IMR-90 (cell line): Measurements from ENCODE around the gene RBMS3. TPM values are rescaled to one million over a fixed set of nuclear protein-coding genes. Genes with fewer than 3 reads are reported as not detected.

Source experiments
- ATAC-seq: fragments of 200-7000 bp; cut with Tn5 transposase; 2 replicates; pipeline ENCODE4 v1.9.1; 2020; ENCODE audit warnings: low read depth, mild to moderate bottlenecking, moderate library complexity
- BruUV-seq: library from RNA; stranded (reverse); fragments of 400-500 nt; replicated peaks from 2 replicates; lab custom pipeline; 2021; lab: Mats Ljungman, UMichigan
- CTCF ChIA-PET: fragments of 300-600 bp; formaldehyde crosslinking; extraction: SDS; loops from one replicate; lab custom pipeline; 2021; ENCODE audit warnings: antibody characterized with exemption; lab: Yijun Ruan, JAX
- POLR2A ChIA-PET: fragments of 300-600 bp; sonication (Branson Sonifier 250); formaldehyde crosslinking; loops from one replicate; lab custom pipeline; 2022; ENCODE audit warnings: antibody characterized with exemption; ENCODE audit not compliant: unreplicated experiment; lab: Charles Lee
- DNase-seq: peaks from one replicate; pipeline ENCODE4 v3.0.0; 2013
- H2AFZ ChIP-seq: replicated peaks from 2 replicates; pipeline ENCODE3; 2013; ENCODE audit warnings: low read length, mild to moderate bottlenecking; ENCODE audit not compliant: poor library complexity
- H2AK5ac ChIP-seq: 2 replicates; pipeline ENCODE4 v1.6.1; 2013; ENCODE audit warnings: low read depth, low read length, inconsistent platforms
- H2AK9ac ChIP-seq: replicated peaks from 2 replicates; pipeline ENCODE3; 2013; ENCODE audit warnings: mild to moderate bottlenecking, low read depth, low read length, moderate library complexity; ENCODE audit not compliant: poor library complexity
- H2BK120ac ChIP-seq: 2 replicates; pipeline ENCODE4 v1.6.1; 2013; ENCODE audit warnings: low read depth, low read length, inconsistent platforms
- H2BK15ac ChIP-seq: 3 replicates; pipeline ENCODE4 v1.6.1; 2013; ENCODE audit warnings: low read depth, low read length, inconsistent platforms
- H2BK20ac ChIP-seq: 2 replicates; pipeline ENCODE4 v1.6.1; 2013; ENCODE audit warnings: low read depth, mild to moderate bottlenecking, inconsistent platforms, low read length, moderate library complexity
- H2BK5ac ChIP-seq: 2 replicates; pipeline ENCODE4 v1.6.1; 2013; ENCODE audit warnings: mild to moderate bottlenecking, low read depth, low read length, inconsistent platforms; ENCODE audit not compliant: poor library complexity, severe bottlenecking
- H3K14ac ChIP-seq: replicated peaks from 2 replicates; pipeline ENCODE4 v1.6.1; 2013; ENCODE audit warnings: low read depth, low read length, inconsistent platforms
- H3K18ac ChIP-seq: 2 replicates; pipeline ENCODE4 v1.6.1; 2013; ENCODE audit warnings: low read depth, low read length, control low read depth
- H3K23ac ChIP-seq: 2 replicates; pipeline ENCODE4 v1.6.1; 2013; ENCODE audit warnings: low read depth, low read length, inconsistent platforms
- H3K27ac ChIP-seq: 2 replicates; pipeline ENCODE4 v1.5.1; 2013; ENCODE audit warnings: mild to moderate bottlenecking, control low read depth, low read length; ENCODE audit not compliant: insufficient read depth
- H3K27me3 ChIP-seq: 2 replicates; pipeline ENCODE4 v1.6.1; 2013; ENCODE audit warnings: low read length; ENCODE audit not compliant: control insufficient read depth, insufficient read depth
- H3K36me3 ChIP-seq: 2 replicates; pipeline ENCODE4 v1.6.1; 2013; ENCODE audit warnings: low read length, mixed read lengths; ENCODE audit not compliant: control insufficient read depth, insufficient read depth
- H3K4ac ChIP-seq: 2 replicates; pipeline ENCODE4 v1.6.1; 2013; ENCODE audit warnings: low read depth, low read length, inconsistent platforms
- H3K4me1 ChIP-seq: 2 replicates; pipeline ENCODE4 v1.6.1; 2013; ENCODE audit warnings: low read length, mixed read lengths; ENCODE audit not compliant: control insufficient read depth, insufficient read depth
- H3K4me2 ChIP-seq: 2 replicates; pipeline ENCODE4 v1.6.1; 2013; ENCODE audit warnings: low read depth, mild to moderate bottlenecking, control low read depth, low read length, moderate library complexity
- H3K4me3 ChIP-seq: 2 replicates; pipeline ENCODE4 v1.5.1; 2013; ENCODE audit warnings: low read depth, mild to moderate bottlenecking, control low read depth, low read length, moderate library complexity; ENCODE audit not compliant: insufficient read depth
- H3K56ac ChIP-seq: 2 replicates; pipeline ENCODE4 v1.6.1; 2013; ENCODE audit warnings: low read length, inconsistent platforms; ENCODE audit not compliant: insufficient read depth; ENCODE audit errors: extremely low read depth
- H3K79me1 ChIP-seq, 2 experiments: 2 replicates each; pipeline ENCODE4 v1.6.1; 2013; ENCODE audit warnings: low read length in 2 of 2, inconsistent platforms in 1 of 2, low read depth in 1 of 2
- H3K9ac ChIP-seq: 2 replicates; pipeline ENCODE4 v1.6.1; 2013; ENCODE audit warnings: low read depth, low read length, control low read depth
- H3K9me1 ChIP-seq: 2 replicates; pipeline ENCODE4 v1.6.1; 2013; ENCODE audit warnings: low read length, inconsistent platforms; ENCODE audit not compliant: insufficient read depth
- H3K9me3 ChIP-seq: 2 replicates; pipeline ENCODE4 v1.6.1; 2013; ENCODE audit warnings: low read length; ENCODE audit not compliant: control insufficient read depth, insufficient read depth
- H4K20me1 ChIP-seq: 2 replicates; pipeline ENCODE4 v1.6.1; 2013; ENCODE audit warnings: low read length, inconsistent platforms; ENCODE audit not compliant: insufficient read depth
- H4K5ac ChIP-seq: 2 replicates; pipeline ENCODE4 v1.6.1; 2013; ENCODE audit warnings: mild to moderate bottlenecking, low read depth, low read length, control low read depth
- H4K8ac ChIP-seq, 2 experiments: 2 replicates each; pipeline ENCODE4 v1.6.1; 2013; ENCODE audit warnings: low read depth in 2 of 2, low read length in 2 of 2, control low read depth in 1 of 2, inconsistent platforms in 1 of 2
- H4K91ac ChIP-seq: 2 replicates; pipeline ENCODE4 v1.6.1; 2013; ENCODE audit warnings: low read depth, low read length, inconsistent platforms; ENCODE audit not compliant: insufficient read depth
- BHLHE40 ChIP-seq: fragments of 150-350 bp; IDR thresholded peaks from 2 replicates; pipeline ENCODE4 v1.6.1; 2016; ENCODE audit warnings: mild to moderate bottlenecking, low read depth, low read length
- CTCF ChIP-seq: conservative IDR thresholded peaks from 2 replicates; pipeline ENCODE4 v1.5.1; 2012; ENCODE audit warnings: mild to moderate bottlenecking, low read depth, low read length, improper control_type of control experiment
- MXI1 ChIP-seq: IDR thresholded peaks from 2 replicates; pipeline ENCODE4 v1.6.1; 2012; ENCODE audit warnings: low read depth, mild to moderate bottlenecking, low read length, moderate library complexity, borderline replicate concordance
- POLR2A ChIP-seq: IDR thresholded peaks from 2 replicates; pipeline ENCODE4 v1.6.1; 2012; ENCODE audit warnings: mild to moderate bottlenecking, low read depth, low read length
- RCOR1 ChIP-seq: IDR thresholded peaks from 2 replicates; pipeline ENCODE4 v1.6.1; 2012; ENCODE audit warnings: mild to moderate bottlenecking, low read length, improper control_type of control experiment; ENCODE audit not compliant: insufficient replicate concordance
- WGBS, 2 experiments: methylation state at CpG; one replicate each; pipeline versions ENCODE4 v1.1.5 to v1.1.7; 2013; ENCODE audit warnings: missing lambda C conversion rate in 2 of 2; ENCODE audit not compliant: insufficient read length in 1 of 2; ENCODE audit errors: extremely low coverage in 2 of 2; 5-methylcytosine and 5-hydroxymethylcytosine counted together
- dilution Hi-C: fragments of 300-500 bp; cut with HindIII; formaldehyde crosslinking; loops from one replicate; pipeline ENCODE4 v1.14.3; 2018; ENCODE audit warnings: low sequenced_read_pairs; ENCODE audit not compliant: unreplicated experiment
- in situ Hi-C: fragments of 300-500 bp; cut with MboI; formaldehyde crosslinking; loops from 3 replicates; pipeline ENCODE4 v1.14.3; 2019; ENCODE audit warnings: low sequenced_read_pairs, inconsistent platforms, mixed read lengths
- intact Hi-C: fragments of 100-400 bp; cut with micrococcal nuclease; formaldehyde crosslinking; loops from 2 replicates; pipeline ENCODE4 v1.10.0; 2022
- polyA plus RNA-seq, 3 experiments: library from polyadenylated mRNA; depleted of rRNA; stranded (reverse); fragments of >200 nt; gene quantifications; 2 replicates each; pipeline ENCODE4 v1.2.3, GENCODE V29; 2012; ENCODE audit warnings: low replicate concordance in 1 of 3
- total RNA-seq: library from RNA; depleted of rRNA; stranded (reverse); fragments of >200 nt; gene quantifications from 2 replicates; pipeline ENCODE4 v1.2.3, GENCODE V29; 2012

The RBMS3 gene
- total and polyA plus RNA-seq, 2 of the 4 experiments (the other 2 are of a cell fraction): 15.2 to 127 TPM

GRCh38 chr3:29409409-29409808 is 128.5 kb downstream of the RBMS3 start:
- Histone ChIP-seq H3K56ac (no peak overlapping the region), H4K91ac (no peak overlapping the region), H2AFZ (no peak overlapping the region), H4K8ac (no peak overlapping the region), H3K14ac (no peak overlapping the region), H3K4me3 (no peak overlapping the region), H2AK9ac (no peak overlapping the region), H3K9ac (no peak overlapping the region), H3K9me1 (peaks cover 3% of the 10 kb centered on the region; the same call in 1 of the 2 replicates), H2AK5ac (no peak overlapping the region), H3K9me3 (no peaks in the 10 kb centered on the region), H3K4ac (no peak overlapping the region), H4K20me1 (peaks cover 6% of the 10 kb centered on the region; the same call in 1 of the 2 replicates), H3K4me1 (peaks cover 4% of the 10 kb centered on the region; the same call in 1 of the 2 replicates), H3K36me3 (no peaks in the 10 kb centered on the region), H2BK20ac (no peak overlapping the region), H3K79me1 (peaks cover 32 to 47% of the 10 kb centered on the region in 2 experiments), H3K27ac (no peak overlapping the region), H2BK120ac (no peak overlapping the region), H2BK5ac (no peak overlapping the region), H4K5ac (no peak overlapping the region), H3K18ac (no peak overlapping the region), H3K23ac (no peak overlapping the region), H2BK15ac (no peak overlapping the region), H3K27me3 (no peaks in the 10 kb centered on the region), H3K4me2 (no peak overlapping the region)
- no peak for TF ChIP-seq POLR2A
- TF ChIP-seq CTCF: no peak
- TF ChIP-seq MXI1: no peak
- peak; percentile 91 for TF ChIP-seq BHLHE40
- no peak for TF ChIP-seq RCOR1
- intact Hi-C loops (no loop called here), dilution Hi-C loops (no loop called here), in situ Hi-C loops (no loop called here)
- peak; percentile 75 for DNase-seq
- ChIA-PET POLR2A (no interaction called here), CTCF (interaction anchor here (0.6 kb wide), 1 partner anchor 569 kb away, joined by 3 read pairs; no protein-coding TSS in a partner anchor)
- no peak for ATAC-seq
- BruUV-seq: no TSS peak
- no CpG with 5 or more reads among the region's 2 CpGs for WGBS, 2 experiments
